ENCODE measurements around the gene WNK4.

WNK4 gene

DNA sequence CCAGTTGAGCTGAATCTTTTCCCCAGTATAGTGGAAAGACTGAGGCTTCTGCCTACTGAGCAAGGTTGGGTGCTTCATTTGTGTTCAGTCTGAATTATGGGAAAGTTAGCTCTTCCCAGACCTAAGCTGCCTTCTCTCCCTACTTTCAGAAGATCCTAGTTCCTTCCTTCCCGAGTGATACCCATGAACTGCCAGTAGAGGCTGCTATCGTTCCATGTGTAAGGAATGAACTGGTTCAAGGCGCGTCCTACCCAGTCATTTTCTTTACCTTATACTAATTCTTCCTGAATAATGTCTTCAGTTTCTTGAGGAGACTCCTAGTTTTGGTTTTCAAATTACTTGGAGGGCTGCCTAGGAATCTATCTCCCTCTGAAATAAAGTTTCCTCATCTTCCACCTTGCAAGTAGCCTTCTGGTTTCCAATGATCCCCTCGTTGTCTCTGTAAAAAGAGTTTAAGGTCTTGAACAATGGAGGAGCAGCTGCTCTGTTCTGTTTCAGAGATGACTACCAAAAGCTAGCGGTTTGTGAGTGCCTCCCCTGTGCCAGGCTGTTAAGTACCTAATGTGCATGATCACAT lies 63.0 kb downstream of the WNK4 start:
- TF ChIP-seq TAF1 (IDR thresholded peaks at IDR 0.05; ENCODE audit: borderline replicate concordance, insufficient read depth, low read length) (no peak), SIN3A (IDR thresholded peaks at IDR 0.05; ENCODE audit: borderline replicate concordance, insufficient read depth, low read length) (no peak), FOXP2 (optimal IDR thresholded peaks at IDR 0.05; ENCODE audit: borderline replicate concordance, extremely low read depth, extremely low read length, insufficient read depth) (no peak)

DNA sequence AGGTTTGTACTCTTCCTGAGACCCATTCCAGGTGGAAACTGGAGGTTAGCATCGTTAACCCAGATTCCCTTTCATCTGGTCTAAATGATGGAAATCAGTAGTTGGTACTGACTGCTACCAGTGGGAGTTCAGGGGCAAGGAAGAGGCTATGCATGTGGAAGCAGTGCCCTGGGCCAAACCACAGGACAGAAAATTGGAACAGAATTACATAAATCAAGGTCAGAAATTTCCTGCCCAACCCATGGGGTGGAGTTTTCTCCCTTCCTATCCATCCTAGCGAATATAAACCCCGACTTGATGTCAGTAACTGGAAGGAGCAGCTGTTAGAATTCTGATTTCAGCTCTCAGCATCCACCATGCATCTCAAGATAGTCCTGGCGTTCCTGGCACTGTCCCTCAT lies 63.9 kb downstream of the WNK4 start, which contains the start of gene AOC2:
Gene AOC2, plus strand, starts transcription at position 310 of the 400 bp plus-strand sequence. Its CDS starts 47 bp downstream, at position 357.
- TF ChIP-seq TAF1 (IDR thresholded peaks at IDR 0.05; ENCODE audit: borderline replicate concordance, insufficient read depth, low read length) = no peak
- TF ChIP-seq POLR2AphosphoS5 (IDR thresholded peaks at IDR 0.05; ENCODE audit: low read depth, low read length) = no peak; the same call in none of the 2 replicates
- no peak for TF ChIP-seq FOXP2 (optimal IDR thresholded peaks at IDR 0.05; ENCODE audit: borderline replicate concordance, extremely low read depth, extremely low read length, insufficient read depth)
- no peak for TF ChIP-seq SIN3A (IDR thresholded peaks at IDR 0.05; ENCODE audit: borderline replicate concordance, insufficient read depth, low read length)
- TF ChIP-seq, protein P1, sequence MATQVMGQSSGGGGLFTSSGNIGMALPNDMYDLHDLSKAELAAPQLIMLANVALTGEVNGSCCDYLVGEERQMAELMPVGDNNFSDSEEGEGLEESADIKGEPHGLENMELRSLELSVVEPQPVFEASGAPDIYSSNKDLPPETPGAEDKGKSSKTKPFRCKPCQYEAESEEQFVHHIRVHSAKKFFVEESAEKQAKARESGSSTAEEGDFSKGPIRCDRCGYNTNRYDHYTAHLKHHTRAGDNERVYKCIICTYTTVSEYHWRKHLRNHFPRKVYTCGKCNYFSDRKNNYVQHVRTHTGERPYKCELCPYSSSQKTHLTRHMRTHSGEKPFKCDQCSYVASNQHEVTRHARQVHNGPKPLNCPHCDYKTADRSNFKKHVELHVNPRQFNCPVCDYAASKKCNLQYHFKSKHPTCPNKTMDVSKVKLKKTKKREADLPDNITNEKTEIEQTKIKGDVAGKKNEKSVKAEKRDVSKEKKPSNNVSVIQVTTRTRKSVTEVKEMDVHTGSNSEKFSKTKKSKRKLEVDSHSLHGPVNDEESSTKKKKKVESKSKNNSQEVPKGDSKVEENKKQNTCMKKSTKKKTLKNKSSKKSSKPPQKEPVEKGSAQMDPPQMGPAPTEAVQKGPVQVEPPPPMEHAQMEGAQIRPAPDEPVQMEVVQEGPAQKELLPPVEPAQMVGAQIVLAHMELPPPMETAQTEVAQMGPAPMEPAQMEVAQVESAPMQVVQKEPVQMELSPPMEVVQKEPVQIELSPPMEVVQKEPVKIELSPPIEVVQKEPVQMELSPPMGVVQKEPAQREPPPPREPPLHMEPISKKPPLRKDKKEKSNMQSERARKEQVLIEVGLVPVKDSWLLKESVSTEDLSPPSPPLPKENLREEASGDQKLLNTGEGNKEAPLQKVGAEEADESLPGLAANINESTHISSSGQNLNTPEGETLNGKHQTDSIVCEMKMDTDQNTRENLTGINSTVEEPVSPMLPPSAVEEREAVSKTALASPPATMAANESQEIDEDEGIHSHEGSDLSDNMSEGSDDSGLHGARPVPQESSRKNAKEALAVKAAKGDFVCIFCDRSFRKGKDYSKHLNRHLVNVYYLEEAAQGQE (IDR thresholded peaks at IDR 0.05; ENCODE audit: insufficient read depth in 1 of 2, low read depth in 2 of 2, low read length in 2 of 2) = no peak

DNA sequence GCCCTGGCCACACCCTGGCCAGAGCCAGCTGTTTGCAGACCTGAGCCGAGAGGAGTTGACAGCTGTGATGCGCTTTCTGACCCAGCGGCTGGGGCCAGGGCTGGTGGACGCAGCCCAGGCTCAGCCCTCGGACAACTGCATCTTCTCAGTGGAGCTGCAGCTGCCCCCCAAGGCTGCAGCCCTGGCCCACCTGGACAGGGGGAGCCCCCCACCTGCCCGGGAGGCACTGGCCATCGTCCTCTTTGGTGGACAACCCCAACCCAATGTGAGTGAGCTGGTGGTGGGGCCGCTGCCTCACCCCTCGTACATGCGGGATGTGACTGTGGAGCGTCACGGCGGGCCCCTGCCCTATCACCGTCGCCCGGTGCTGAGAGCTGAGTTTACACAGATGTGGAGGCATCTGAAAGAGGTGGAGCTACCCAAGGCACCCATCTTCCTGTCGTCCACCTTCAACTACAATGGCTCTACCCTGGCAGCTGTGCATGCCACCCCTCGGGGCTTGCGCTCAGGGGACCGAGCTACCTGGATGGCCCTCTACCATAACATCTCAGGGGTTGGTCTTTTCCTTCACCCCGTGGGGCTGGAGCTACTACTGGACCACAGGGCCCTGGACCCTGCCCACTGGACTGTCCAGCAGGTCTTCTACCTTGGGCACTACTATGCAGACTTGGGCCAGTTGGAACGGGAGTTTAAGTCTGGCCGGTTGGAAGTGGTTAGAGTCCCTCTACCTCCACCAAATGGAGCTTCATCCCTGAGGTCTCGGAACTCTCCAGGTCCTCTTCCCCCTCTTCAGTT lies 64.5 kb downstream of the WNK4 start:
- TF ChIP-seq TAF1 (IDR thresholded peaks at IDR 0.05; ENCODE audit: borderline replicate concordance, insufficient read depth, low read length) (no peak), SIN3A (IDR thresholded peaks at IDR 0.05; ENCODE audit: borderline replicate concordance, insufficient read depth, low read length) (no peak), POLR2AphosphoS5 (IDR thresholded peaks at IDR 0.05; ENCODE audit: low read depth, low read length) (no peak), FOXP2 (optimal IDR thresholded peaks at IDR 0.05; ENCODE audit: borderline replicate concordance, extremely low read depth, extremely low read length, insufficient read depth) (no peak)
- TF ChIP-seq, protein P1 (IDR thresholded peaks at IDR 0.05; ENCODE audit: insufficient read depth in 1 of 2, low read depth in 2 of 2, low read length in 2 of 2) = no peak

DNA sequence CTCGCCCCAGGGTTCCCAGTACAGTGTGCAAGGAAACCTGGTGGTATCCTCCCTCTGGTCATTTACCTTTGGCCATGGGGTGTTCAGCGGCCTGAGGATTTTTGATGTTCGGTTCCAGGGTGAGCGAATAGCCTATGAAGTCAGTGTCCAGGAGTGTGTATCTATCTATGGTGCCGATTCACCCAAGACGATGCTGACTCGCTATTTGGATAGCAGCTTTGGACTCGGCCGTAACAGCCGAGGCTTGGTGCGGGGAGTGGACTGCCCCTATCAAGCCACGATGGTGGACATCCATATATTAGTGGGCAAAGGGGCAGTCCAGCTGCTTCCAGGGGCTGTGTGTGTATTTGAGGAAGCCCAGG lies 65.1 kb downstream of the WNK4 start:
- TF ChIP-seq SIN3A (IDR thresholded peaks at IDR 0.05; ENCODE audit: borderline replicate concordance, insufficient read depth, low read length) (no peak), POLR2AphosphoS5 (IDR thresholded peaks at IDR 0.05; ENCODE audit: low read depth, low read length) (no peak), TAF1 (IDR thresholded peaks at IDR 0.05; ENCODE audit: borderline replicate concordance, insufficient read depth, low read length) (no peak), FOXP2 (optimal IDR thresholded peaks at IDR 0.05; ENCODE audit: borderline replicate concordance, extremely low read depth, extremely low read length, insufficient read depth) (no peak)
- TF ChIP-seq, protein P1 (IDR thresholded peaks at IDR 0.05; ENCODE audit: insufficient read depth in 1 of 2, low read depth in 2 of 2, low read length in 2 of 2) = no peak

DNA sequence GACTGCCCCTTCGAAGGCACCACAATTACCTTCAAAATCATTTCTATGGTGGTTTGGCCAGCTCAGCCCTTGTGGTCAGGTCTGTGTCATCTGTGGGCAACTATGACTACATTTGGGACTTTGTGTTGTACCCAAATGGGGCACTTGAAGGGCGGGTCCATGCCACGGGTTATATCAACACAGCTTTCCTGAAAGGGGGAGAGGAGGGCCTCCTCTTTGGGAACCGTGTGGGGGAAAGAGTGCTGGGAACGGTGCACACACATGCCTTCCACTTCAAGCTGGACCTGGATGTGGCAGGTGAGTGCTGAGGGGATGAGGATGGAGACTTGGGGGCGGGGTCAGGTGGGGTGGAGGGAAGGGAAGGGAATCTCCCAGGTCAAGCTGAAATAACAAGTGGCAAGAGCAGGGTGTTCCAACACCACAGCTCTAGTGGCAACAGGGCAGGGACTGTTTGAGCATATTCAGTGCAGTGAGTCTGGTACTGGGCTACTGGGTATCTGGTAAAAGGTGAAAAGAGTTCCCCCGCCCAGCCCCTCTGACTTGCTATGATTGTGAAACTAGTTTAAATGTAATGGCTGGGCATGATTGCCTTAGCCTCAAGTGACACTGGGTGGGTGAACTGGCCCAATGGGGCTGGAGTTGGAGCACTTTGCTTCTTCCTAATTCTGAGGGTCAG lies 65.6 kb downstream of the WNK4 start:
- TF ChIP-seq TAF1 (IDR thresholded peaks at IDR 0.05; ENCODE audit: borderline replicate concordance, insufficient read depth, low read length) = no peak
- TF ChIP-seq, protein P1 (IDR thresholded peaks at IDR 0.05; ENCODE audit: insufficient read depth in 1 of 2, low read depth in 2 of 2, low read length in 2 of 2) = no peak
- TF ChIP-seq POLR2AphosphoS5 (IDR thresholded peaks at IDR 0.05; ENCODE audit: low read depth, low read length) = no peak
- TF ChIP-seq FOXP2 (optimal IDR thresholded peaks at IDR 0.05; ENCODE audit: borderline replicate concordance, extremely low read depth, extremely low read length, insufficient read depth) = no peak
- TF ChIP-seq SIN3A (IDR thresholded peaks at IDR 0.05; ENCODE audit: borderline replicate concordance, insufficient read depth, low read length) = no peak

Data from PFSK-1 (cell line).